SU-DHL-6 (cell line): ENCODE results near the gene COQ6.

Experiments used
- H2AFZ ChIP-seq: fragments of 200-600 bp; sonication (generic); 2 replicates; pipeline ENCODE4 v1.6.1; 2014; ENCODE audit warnings: low read depth, mild to moderate bottlenecking, moderate library complexity, mixed read lengths, antibody characterized with exemption, low read length; ENCODE audit not compliant: severe bottlenecking
- H3F3A ChIP-seq: fragments of 200-600 bp; shearing (Covaris generic); 2 replicates; pipeline ENCODE4 v1.6.0; 2016; ENCODE audit warnings: antibody characterized with exemption, mild to moderate bottlenecking; ENCODE audit not compliant: insufficient read depth
- H3K27ac ChIP-seq: fragments of 200-600 bp; sonication (generic); 2 replicates; pipeline ENCODE4 v1.5.1; 2016; ENCODE audit warnings: low read depth, mild to moderate bottlenecking, low read length, moderate library complexity, mixed read lengths
- H3K27me3 ChIP-seq: fragments of 200-600 bp; sonication (generic), shearing (Covaris generic); 2 replicates; pipeline ENCODE4 v1.6.0; 2014; ENCODE audit warnings: mild to moderate bottlenecking, low read length
- H3K36me3 ChIP-seq: fragments of 200-600 bp; sonication (generic); 2 replicates; pipeline ENCODE4 v1.6.1; 2014; ENCODE audit warnings: mild to moderate bottlenecking, low read length, mixed read lengths
- H3K4me2 ChIP-seq: fragments of 300-600, 200-600 bp; shearing (Covaris generic), sonication (generic); 2 replicates; pipeline ENCODE4 v1.6.0; 2014; ENCODE audit warnings: low read length, low read depth, mild to moderate bottlenecking; ENCODE audit not compliant: poor library complexity, severe bottlenecking
- H3K4me3 ChIP-seq: fragments of 200-600 bp; sonication (generic); 2 replicates; pipeline ENCODE4 v1.5.1; 2014; ENCODE audit warnings: antibody characterized with exemption, low read length, mild to moderate bottlenecking, mixed read lengths; ENCODE audit not compliant: insufficient read depth, poor library complexity, severe bottlenecking
- H3K79me2 ChIP-seq: fragments of 200-600 bp; sonication (generic); 2 replicates; pipeline ENCODE4 v1.6.1; 2014; ENCODE audit warnings: mild to moderate bottlenecking, low read length, moderate library complexity; ENCODE audit not compliant: insufficient read depth
- H3K9ac ChIP-seq: fragments of 200-600 bp; sonication (generic); 2 replicates; pipeline ENCODE4 v1.7.0; 2014; ENCODE audit warnings: mild to moderate bottlenecking, low read length
- H3K9me2 ChIP-seq: fragments of 200-600 bp; sonication (generic); replicated peaks from 2 replicates; pipeline ENCODE4 v1.6.1; 2014; ENCODE audit warnings: low read length; ENCODE audit not compliant: insufficient read depth
- H3K9me3 ChIP-seq: fragments of 200-600 bp; sonication (generic); 2 replicates; pipeline ENCODE4 v1.6.1; 2014; ENCODE audit warnings: low read length, mixed read lengths; ENCODE audit not compliant: insufficient read depth
- H4K20me1 ChIP-seq: fragments of 200-600 bp; sonication (generic); 2 replicates; pipeline ENCODE4 v1.6.1; 2014; ENCODE audit warnings: low read depth, mild to moderate bottlenecking, antibody characterized with exemption, low read length, moderate library complexity, mixed read lengths
- EZH2phosphoT487 ChIP-seq: fragments of 200-600 bp; sonication (generic), shearing (Covaris generic); conservative IDR thresholded peaks from 2 replicates; pipeline ENCODE4 v1.6.1; 2018; ENCODE audit warnings: mild to moderate bottlenecking, antibody characterized with exemption, low read length, moderate library complexity, mixed read lengths
- TF ChIP-seq, protein P1 (sequence below): fragments of 200-600 bp; sonication (generic); IDR thresholded peaks from one replicate; pipeline ENCODE4 v1.5.1; 2017; ENCODE audit warnings: antibody characterized with exemption, mild to moderate bottlenecking, low read length, moderate library complexity; ENCODE audit not compliant: insufficient read depth, poor library complexity, severe bottlenecking

The COQ6 gene

DNA sequence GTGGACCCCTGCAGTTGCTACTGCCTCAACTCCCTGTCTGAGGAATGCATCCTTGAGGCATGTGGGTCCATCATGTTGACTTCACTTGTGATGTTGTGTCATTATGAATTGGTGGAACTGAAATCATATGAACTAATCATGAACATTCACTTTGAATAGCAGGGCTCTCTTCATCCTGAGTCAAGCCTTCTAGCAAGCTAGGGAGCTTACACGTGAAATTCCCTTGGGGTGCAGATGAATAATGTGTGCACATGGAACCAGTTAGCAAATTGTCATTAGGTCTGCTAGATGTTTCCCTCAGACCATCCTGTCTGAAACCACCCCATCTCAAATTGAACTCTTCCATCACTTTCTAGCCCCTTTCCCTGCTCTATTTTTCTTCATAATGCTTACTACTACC, 3.6 kb downstream of the COQ6 start:
- no peaks in the 10 kb centered on the region for H4K20me1 ChIP-seq
- H3K27me3 ChIP-seq = no peaks in the 10 kb centered on the region
- TF ChIP-seq EZH2phosphoT487 = no peak
- TF ChIP-seq, protein P1, sequence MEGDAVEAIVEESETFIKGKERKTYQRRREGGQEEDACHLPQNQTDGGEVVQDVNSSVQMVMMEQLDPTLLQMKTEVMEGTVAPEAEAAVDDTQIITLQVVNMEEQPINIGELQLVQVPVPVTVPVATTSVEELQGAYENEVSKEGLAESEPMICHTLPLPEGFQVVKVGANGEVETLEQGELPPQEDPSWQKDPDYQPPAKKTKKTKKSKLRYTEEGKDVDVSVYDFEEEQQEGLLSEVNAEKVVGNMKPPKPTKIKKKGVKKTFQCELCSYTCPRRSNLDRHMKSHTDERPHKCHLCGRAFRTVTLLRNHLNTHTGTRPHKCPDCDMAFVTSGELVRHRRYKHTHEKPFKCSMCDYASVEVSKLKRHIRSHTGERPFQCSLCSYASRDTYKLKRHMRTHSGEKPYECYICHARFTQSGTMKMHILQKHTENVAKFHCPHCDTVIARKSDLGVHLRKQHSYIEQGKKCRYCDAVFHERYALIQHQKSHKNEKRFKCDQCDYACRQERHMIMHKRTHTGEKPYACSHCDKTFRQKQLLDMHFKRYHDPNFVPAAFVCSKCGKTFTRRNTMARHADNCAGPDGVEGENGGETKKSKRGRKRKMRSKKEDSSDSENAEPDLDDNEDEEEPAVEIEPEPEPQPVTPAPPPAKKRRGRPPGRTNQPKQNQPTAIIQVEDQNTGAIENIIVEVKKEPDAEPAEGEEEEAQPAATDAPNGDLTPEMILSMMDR = no peak

GRCh38 chr14:73955674-73956073, 5.6 kb downstream of the COQ6 start:
- peaks cover 8% of the 10 kb centered on the region for H3F3A ChIP-seq
- no peaks in the 10 kb centered on the region for H3K9me3 ChIP-seq
- TF ChIP-seq, protein P1 = no peak
- TF ChIP-seq EZH2phosphoT487 = no peak
- H3K9me2 ChIP-seq = no peaks in the 10 kb centered on the region
- H3K36me3 ChIP-seq = 0 out of 2 replicates have a peak, but pooled peaks cover 2% of the 10 kb centered on the region
- no peak overlapping the region for H2AFZ ChIP-seq
- H3K4me2 ChIP-seq = no peak overlapping the region
- no peak overlapping the region for H3K9ac ChIP-seq
- H3K27me3 ChIP-seq = no peaks in the 10 kb centered on the region
- no peak overlapping the region for H3K4me3 ChIP-seq
- no peak overlapping the region for H3K27ac ChIP-seq
- no peaks in the 10 kb centered on the region for H4K20me1 ChIP-seq
- H3K79me2 ChIP-seq = peaks cover 3% of the 10 kb centered on the region; the same call in 1 of the 2 replicates

More for the DNA sequence above, 3.6 kb downstream of the COQ6 start:
- H3K79me2 ChIP-seq = peaks cover 5% of the 10 kb centered on the region; the same call in 1 of the 2 replicates
- no peak overlapping the region for H3K9ac ChIP-seq
- H2AFZ ChIP-seq = no peak overlapping the region
- 0 out of 2 replicates have a peak, but pooled peaks cover 2% of the 10 kb centered on the region for H3K36me3 ChIP-seq
- peaks cover 11% of the 10 kb centered on the region for H3F3A ChIP-seq
- H3K9me3 ChIP-seq = no peaks in the 10 kb centered on the region
- no peak overlapping the region for H3K4me2 ChIP-seq
- no peak overlapping the region for H3K27ac ChIP-seq
- no peaks in the 10 kb centered on the region for H3K9me2 ChIP-seq
- H3K4me3 ChIP-seq = no peak overlapping the region

- no peak overlapping the region for H2AFZ ChIP-seq
- no peak overlapping the region for H3K4me2 ChIP-seq
- H3K27ac ChIP-seq = no peak overlapping the region
- no peaks in the 10 kb centered on the region for H3K27me3 ChIP-seq
- no peaks in the 10 kb centered on the region for H3K79me2 ChIP-seq
- H3K4me3 ChIP-seq = no peak overlapping the region
- TF ChIP-seq, protein P1 = no peak
- no peak for TF ChIP-seq EZH2phosphoT487
- no peaks in the 10 kb centered on the region for H3K9me2 ChIP-seq
- H3F3A ChIP-seq = peaks cover 4% of the 10 kb centered on the region; the same call in 1 of the 2 replicates
- H4K20me1 ChIP-seq = no peaks in the 10 kb centered on the region
- H3K36me3 ChIP-seq = peaks cover 6% of the 10 kb centered on the region; the same call in 1 of the 2 replicates
- no peak overlapping the region for H3K9ac ChIP-seq
- H3K9me3 ChIP-seq = no peaks in the 10 kb centered on the region
These were observed 8.5 kb downstream of the COQ6 start for GRCh38 chr14:73958591-73958990.
